Astrocyte (in vitro differentiated cells and primary cell): ENCODE results near the gene IMMP2L.

Experiments
- EZH2 ChIP-seq: IDR thresholded peaks from 2 replicates; pipeline ENCODE4 v1.6.1; 2012; ENCODE audit warnings: mild to moderate bottlenecking, low read length, inconsistent platforms; ENCODE audit not compliant: insufficient read depth
- TF ChIP-seq, protein P1 (sequence below): IDR thresholded peaks from 2 replicates; pipeline ENCODE4 v1.5.1; 2011; ENCODE audit warnings: low read depth, mild to moderate bottlenecking, inconsistent platforms, low read length, moderate library complexity; ENCODE audit not compliant: insufficient read depth

DNA sequence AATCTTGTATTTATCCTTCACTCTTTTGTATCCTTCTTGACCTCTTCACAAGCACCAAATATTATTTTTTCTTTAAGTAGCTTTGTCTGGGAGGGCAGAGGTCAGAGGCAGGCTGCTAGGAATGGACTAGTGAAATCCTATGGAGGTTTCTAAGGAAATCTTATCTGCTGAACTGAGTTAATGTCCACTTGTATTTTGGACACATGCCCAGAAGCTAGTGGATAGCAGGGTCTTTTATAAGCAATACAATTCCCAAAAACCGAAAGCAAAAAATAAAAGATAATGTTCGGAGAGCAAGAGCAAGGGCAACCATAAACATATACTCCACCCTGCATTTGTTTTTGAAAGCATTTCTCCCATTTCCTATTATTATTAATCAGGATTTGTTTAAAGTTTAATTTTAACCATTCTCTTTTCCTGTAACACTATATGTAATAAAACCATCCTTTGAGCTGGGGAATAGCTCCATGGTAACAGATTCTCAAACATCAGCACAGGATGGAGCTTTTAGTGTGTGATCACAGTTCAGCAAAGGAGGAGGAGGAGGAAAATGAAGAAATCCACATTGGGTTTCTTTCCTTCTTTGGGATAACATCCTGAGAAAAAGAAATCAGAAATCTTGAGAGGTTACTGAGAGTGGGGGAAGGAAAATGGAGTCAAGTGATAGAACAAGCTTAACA lies 799.6 kb downstream of the IMMP2L start:
- TF ChIP-seq, protein P1, sequence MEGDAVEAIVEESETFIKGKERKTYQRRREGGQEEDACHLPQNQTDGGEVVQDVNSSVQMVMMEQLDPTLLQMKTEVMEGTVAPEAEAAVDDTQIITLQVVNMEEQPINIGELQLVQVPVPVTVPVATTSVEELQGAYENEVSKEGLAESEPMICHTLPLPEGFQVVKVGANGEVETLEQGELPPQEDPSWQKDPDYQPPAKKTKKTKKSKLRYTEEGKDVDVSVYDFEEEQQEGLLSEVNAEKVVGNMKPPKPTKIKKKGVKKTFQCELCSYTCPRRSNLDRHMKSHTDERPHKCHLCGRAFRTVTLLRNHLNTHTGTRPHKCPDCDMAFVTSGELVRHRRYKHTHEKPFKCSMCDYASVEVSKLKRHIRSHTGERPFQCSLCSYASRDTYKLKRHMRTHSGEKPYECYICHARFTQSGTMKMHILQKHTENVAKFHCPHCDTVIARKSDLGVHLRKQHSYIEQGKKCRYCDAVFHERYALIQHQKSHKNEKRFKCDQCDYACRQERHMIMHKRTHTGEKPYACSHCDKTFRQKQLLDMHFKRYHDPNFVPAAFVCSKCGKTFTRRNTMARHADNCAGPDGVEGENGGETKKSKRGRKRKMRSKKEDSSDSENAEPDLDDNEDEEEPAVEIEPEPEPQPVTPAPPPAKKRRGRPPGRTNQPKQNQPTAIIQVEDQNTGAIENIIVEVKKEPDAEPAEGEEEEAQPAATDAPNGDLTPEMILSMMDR = no peak
- no peak for TF ChIP-seq EZH2
